Liver (tissue), 9 donors: Measurements from ENCODE around the gene UFD1. TPM values are rescaled to one million over a fixed set of nuclear protein-coding genes. Genes with fewer than 3 reads are reported as not detected.
A peak's percentile ranks its signal among the peaks of the same experiment; 100 is the strongest.

Experiments
- DNase-seq: peaks from one replicate; pipeline ENCODE4 v3.0.0-alpha.2; 2017; ENCODE audit warnings: low spot score
- H3K27ac ChIP-seq, 2 donors: one replicate each; pipeline ENCODE4 v1.7.0; 2013; ENCODE audit warnings: inconsistent platforms in 2 of 2, low read length in 2 of 2, control low read depth in 1 of 2, low read depth in 1 of 2, mild to moderate bottlenecking in 1 of 2
- H3K27me3 ChIP-seq, 4 donors: one replicate each; pipeline versions ENCODE4 v1.6.1 to v1.7.0; 2013; ENCODE audit warnings: low read length in 3 of 4, inconsistent platforms in 1 of 4, mild to moderate bottlenecking in 1 of 4, moderate library complexity in 1 of 4; ENCODE audit not compliant: control insufficient read depth in 4 of 4, insufficient read depth in 4 of 4
- H3K36me3 ChIP-seq, 4 donors: one replicate each; pipeline versions ENCODE4 v1.6.1 to v1.7.0; 2013; ENCODE audit warnings: low read length in 3 of 4, mild to moderate bottlenecking in 3 of 4, low read depth in 1 of 4, moderate library complexity in 1 of 4; ENCODE audit not compliant: control insufficient read depth in 4 of 4, insufficient read depth in 3 of 4
- H3K4me1 ChIP-seq, 4 donors: one replicate each; pipeline versions ENCODE4 v1.6.1 to v1.7.0; 2013; ENCODE audit warnings: low read length in 3 of 4, mild to moderate bottlenecking in 3 of 4, moderate library complexity in 1 of 4; ENCODE audit not compliant: control insufficient read depth in 4 of 4, insufficient read depth in 4 of 4
- H3K4me3 ChIP-seq, 3 donors: one replicate each; pipeline versions ENCODE4 v1.6.1 to v1.7.0; 2013; ENCODE audit warnings: low read length in 3 of 3, control low read depth in 1 of 3, low read depth in 1 of 3, mild to moderate bottlenecking in 1 of 3
- H3K9ac ChIP-seq, 2 donors: one replicate each; pipeline ENCODE4 v1.7.0; 2013; ENCODE audit warnings: low read length in 2 of 2, mild to moderate bottlenecking in 2 of 2, moderate library complexity in 2 of 2, control low read depth in 1 of 2, low read depth in 1 of 2
- H3K9me3 ChIP-seq, 4 donors: one replicate each; pipeline versions ENCODE4 v1.6.1 to v1.7.0; 2013; ENCODE audit warnings: low read length in 3 of 4; ENCODE audit not compliant: control insufficient read depth in 4 of 4
- ATF3 ChIP-seq: IDR thresholded peaks from 2 replicates; pipeline ENCODE4 v1.6.1; 2016; ENCODE audit warnings: antibody characterized with exemption
- CTCF ChIP-seq: fragments of 150-350 bp; IDR thresholded peaks from 2 replicates; pipeline ENCODE4 v1.5.1; 2017; ENCODE audit warnings: improper control_type of control experiment, low read depth, low read length; ENCODE audit not compliant: missing input control
- EGR1 ChIP-seq, 2 donors: IDR thresholded peaks; 2 replicates each; pipeline ENCODE4 v1.6.1; 2016 to 2018; ENCODE audit warnings: antibody characterized with exemption in 2 of 2, low read depth in 2 of 2
- FOXA2 ChIP-seq: IDR thresholded peaks from 2 replicates; pipeline ENCODE4 v1.6.1; 2016; ENCODE audit warnings: antibody characterized with exemption
- GABPA ChIP-seq, 2 donors: IDR thresholded peaks in 1 of 2; conservative IDR thresholded peaks in 1 of 2; 2 replicates each; pipeline ENCODE4 v1.6.1; 2016; ENCODE audit warnings: antibody characterized with exemption in 2 of 2, mild to moderate bottlenecking in 1 of 2, moderate library complexity in 1 of 2
- HNF4A ChIP-seq, 2 donors: conservative IDR thresholded peaks; 2 replicates each; pipeline ENCODE4 v1.6.1; 2016; ENCODE audit warnings: antibody characterized with exemption in 2 of 2, mild to moderate bottlenecking in 2 of 2
- HNF4G ChIP-seq: IDR thresholded peaks from 2 replicates; pipeline ENCODE4 v1.6.1; 2016; ENCODE audit warnings: antibody characterized with exemption
- JUND ChIP-seq, 2 donors: IDR thresholded peaks; 2 replicates each; pipeline ENCODE4 v1.6.1; 2016; ENCODE audit warnings: antibody characterized with exemption in 2 of 2
- MAX ChIP-seq: IDR thresholded peaks from 2 replicates; pipeline ENCODE4 v1.6.1; 2016; ENCODE audit warnings: antibody characterized with exemption
- NR2F2 ChIP-seq: IDR thresholded peaks from 2 replicates; pipeline ENCODE4 v1.6.1; 2016; ENCODE audit warnings: antibody characterized with exemption
- RAD21 ChIP-seq, 2 donors: IDR thresholded peaks; 2 replicates each; pipeline ENCODE4 v1.6.1; 2016; ENCODE audit warnings: antibody characterized with exemption in 2 of 2, mild to moderate bottlenecking in 2 of 2
- REST ChIP-seq: IDR thresholded peaks from 2 replicates; pipeline ENCODE4 v1.6.1; 2016; ENCODE audit warnings: antibody characterized with exemption, mild to moderate bottlenecking
- RXRA ChIP-seq, 2 donors: IDR thresholded peaks; 2 replicates each; pipeline ENCODE4 v1.6.1; 2017 to 2018; ENCODE audit warnings: antibody characterized with exemption in 2 of 2, mild to moderate bottlenecking in 1 of 2
- SP1 ChIP-seq: IDR thresholded peaks from 2 replicates; pipeline ENCODE4 v1.6.1; 2018; ENCODE audit warnings: antibody characterized with exemption, mild to moderate bottlenecking
- TAF1 ChIP-seq: conservative IDR thresholded peaks from 2 replicates; pipeline ENCODE4 v1.6.1; 2016; ENCODE audit warnings: antibody characterized with exemption, mild to moderate bottlenecking
- YY1 ChIP-seq: IDR thresholded peaks from 2 replicates; pipeline ENCODE4 v1.6.1; 2016; ENCODE audit warnings: antibody characterized with exemption, mild to moderate bottlenecking
- ZBTB33 ChIP-seq: IDR thresholded peaks from 2 replicates; pipeline ENCODE4 v1.6.1; 2016; ENCODE audit warnings: antibody characterized with exemption
- WGBS: extraction: QIAGEN DNeasy Blood & Tissue Kit; methylation state at CpG from one replicate; pipeline ENCODE4 v1.1.7; 2013; 5-methylcytosine and 5-hydroxymethylcytosine counted together
- polyA plus RNA-seq, 2 donors: library from polyadenylated mRNA; stranded (reverse) in 1 of 2; unstranded in 1 of 2; fragments of 200-250 nt in 1 of 2; fragments of >200 nt in 1 of 2; fragmentation: Nextera tagmentation in 1 of 2; extraction: Ambion mirVana in 1 of 2; gene quantifications; one replicate each; pipeline versions ENCODE4 v1.2.1 to v1.2.3, GENCODE V29; 2013 to 2015
- total RNA-seq, 2 donors: library from RNA; depleted of rRNA; stranded (reverse); fragments of >200 nt; gene quantifications; one replicate each; pipeline ENCODE4 v1.2.3, GENCODE V29; 2014
- donor health status: healthy.
- donor health status: healthy.
- donor health status: healthy.
- donor health status: healthy.
- donor health status: healthy.

The UFD1 gene
- total and polyA plus RNA-seq, 4 donors = 28.2 to 64.2 (median 54.6) TPM

GRCh38 chr22:19480173-19480568 lies 1.2 kb upstream of the UFD1 start:
- no peaks in the 10 kb centered on the region for H3K9me3 ChIP-seq
- no peak overlapping the region for H3K27ac ChIP-seq
- peaks cover 3 to 21% (median 17%) of the 10 kb centered on the region in 4 donors for H3K4me1 ChIP-seq
- H3K9ac ChIP-seq = no peak overlapping the region
- TF ChIP-seq TAF1 (no peak), HNF4G (no peak), YY1 (no peak), ATF3 (no peak), CTCF (no peak), RXRA (IDR thresholded peaks at IDR 0.05) (no peak), MAX (no peak), JUND (IDR thresholded peaks at IDR 0.05) (no peak), RAD21 (IDR thresholded peaks at IDR 0.05) (no peak), HNF4A (conservative IDR thresholded peaks at IDR 0.05) (no peak), REST (no peak), FOXA2 (no peak), SP1 (no peak), ZBTB33 (no peak), GABPA (IDR thresholded peaks at IDR 0.05 in 1 of 2, conservative IDR thresholded peaks at IDR 0.05 in 1 of 2) (no peak), EGR1 (IDR thresholded peaks at IDR 0.05; ENCODE audit: low read depth in 2 of 2) (no peak), NR2F2 (no peak)
- peak overlapping the region in 2 of 3 donors; percentile 5 to 45 for H3K4me3 ChIP-seq
- H3K27me3 ChIP-seq = no peaks in the 10 kb centered on the region
- under 1% methylated on average over 15 of the region's 15 CpGs for WGBS
- no peak for DNase-seq
- H3K36me3 ChIP-seq = peaks cover 0 to 4% (median under 1%) of the 10 kb centered on the region in 4 donors
